CD4-positive, alpha-beta T cell treated with Interleukin-17A for 4 hours (primary cell): ENCODE results near the gene PAXX.
"Not testable (repeated sequence)": the region's sequence is repeated elsewhere in the genome, so short reads cannot be mapped to it uniquely, and the experiment has no call there.

Experiments
- DNase-seq: peaks from one replicate; pipeline ENCODE4 v3.0.0-alpha.2; 2020; ENCODE audit warnings: mixed read lengths

The PAXX gene

GRCh38 chr9:137019891-137020683 is 27.9 kb downstream of the PAXX start:
- DNase-seq: no peak

DNA sequence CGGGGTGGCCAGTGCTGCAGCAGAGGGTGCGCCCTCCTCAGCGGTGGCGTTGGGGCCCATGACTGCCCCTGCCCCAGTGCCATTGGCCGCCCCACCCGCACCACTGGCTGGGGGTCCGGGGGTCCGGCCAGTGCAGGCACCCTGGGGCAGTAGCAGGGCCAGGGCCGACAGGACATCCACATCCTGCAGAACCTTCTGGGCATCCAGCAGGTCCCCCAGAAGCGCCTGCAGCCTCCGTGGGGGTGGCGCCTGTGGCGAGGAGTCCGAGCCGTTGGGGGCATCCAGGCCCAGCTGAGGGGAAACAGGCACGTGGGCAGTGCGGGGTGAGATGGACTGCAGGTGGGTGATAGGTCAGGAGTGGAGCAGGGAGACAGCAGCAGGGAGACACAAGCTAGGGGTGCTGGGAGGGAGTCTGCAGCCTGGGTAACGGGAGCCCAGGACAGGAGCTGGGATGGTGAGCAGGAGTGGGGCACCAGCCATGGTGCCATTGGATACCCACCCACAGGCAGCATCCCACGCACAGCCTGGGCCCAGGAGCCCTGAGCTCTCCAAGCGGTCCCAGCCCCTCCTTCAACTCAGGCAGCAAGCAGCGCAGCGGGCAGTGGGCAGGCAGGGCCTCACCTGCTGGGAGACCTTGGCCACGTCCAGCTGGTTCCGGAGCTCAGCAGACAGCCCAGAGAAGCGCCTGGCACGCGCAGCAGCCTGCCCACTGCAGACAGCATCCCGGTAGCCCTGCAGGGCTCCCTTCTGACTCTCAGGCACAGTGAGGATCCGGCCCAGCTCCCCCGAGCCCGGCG is 28.7 kb downstream of the PAXX start:
- DNase-seq: no peak

DNA sequence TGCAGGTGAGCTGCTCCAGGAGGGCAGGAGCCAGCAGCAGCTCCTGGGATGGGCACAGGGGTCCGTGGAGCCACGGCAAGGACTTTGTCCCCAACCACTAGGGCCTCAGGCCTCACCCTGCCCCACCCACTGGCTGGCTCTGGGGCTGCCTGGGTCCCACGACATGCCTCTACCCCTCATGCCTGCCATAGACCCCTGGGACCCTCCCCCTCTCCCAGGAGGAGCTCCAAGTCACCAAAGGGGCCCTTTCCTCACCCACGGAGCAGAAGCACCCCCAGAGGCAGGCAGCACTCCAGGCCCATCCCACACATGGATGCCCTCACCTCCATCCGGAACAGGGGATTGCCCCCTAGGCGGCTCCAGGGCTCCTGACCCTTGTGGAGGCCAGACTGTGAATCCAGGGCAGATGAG is 29.4 kb downstream of the PAXX start:
- no peak for DNase-seq

DNA sequence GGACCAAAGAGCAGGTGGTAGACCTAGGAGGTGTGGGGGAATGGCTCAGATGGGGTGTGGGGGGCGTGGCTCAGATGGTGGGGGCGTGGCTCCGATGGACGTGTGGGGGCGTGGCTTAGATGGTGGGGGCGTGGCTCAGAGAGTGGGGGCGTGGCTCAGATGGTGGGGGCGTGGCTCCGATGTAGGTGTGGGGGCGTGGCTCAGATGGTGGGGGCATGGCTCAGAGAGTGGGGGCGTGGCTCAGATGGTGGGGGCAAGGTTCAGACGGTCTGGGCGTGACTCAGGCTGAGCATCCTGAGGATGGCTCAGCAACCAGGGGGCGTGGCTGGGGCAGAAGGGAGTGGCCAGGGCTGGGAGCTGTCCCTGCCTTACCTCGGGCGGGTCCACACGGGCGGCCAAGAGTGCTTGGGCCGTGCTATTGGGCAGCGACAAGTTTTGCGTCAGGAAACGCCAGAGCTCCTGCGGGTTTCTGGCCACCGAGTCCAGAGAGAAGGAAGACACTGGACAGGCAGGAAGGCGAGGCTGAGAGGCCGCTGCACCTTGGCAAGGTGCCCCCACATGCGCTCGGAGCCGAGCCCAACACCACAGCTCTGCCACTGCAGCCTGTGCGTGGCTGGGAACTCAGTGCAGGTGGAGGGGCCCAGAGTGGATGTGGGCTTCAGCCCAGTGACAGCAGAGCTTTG is 29.9 kb downstream of the PAXX start:
- DNase-seq: peak; percentile 75

DNA sequence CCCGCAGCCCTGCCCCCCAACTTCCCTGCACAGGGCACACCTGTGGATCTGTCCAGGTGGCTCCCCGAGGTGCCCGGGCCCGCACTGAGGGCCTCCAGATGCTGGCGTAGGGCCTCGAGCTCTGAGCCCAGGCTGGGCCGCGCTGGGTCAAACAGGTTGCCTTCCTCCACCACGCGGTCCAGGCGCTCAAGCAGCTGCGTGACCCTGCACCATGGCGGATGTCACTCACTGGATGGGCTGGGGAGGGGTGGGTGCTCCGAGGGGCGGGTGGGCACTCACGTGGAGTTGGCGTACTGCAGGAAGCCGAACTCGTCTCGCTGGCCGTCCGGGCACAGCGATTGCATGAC is 30.4 kb downstream of the PAXX start:
- no peak for DNase-seq

GRCh38 chr9:137023157-137023556 is 30.9 kb downstream of the PAXX start:
- no peak for DNase-seq

DNA sequence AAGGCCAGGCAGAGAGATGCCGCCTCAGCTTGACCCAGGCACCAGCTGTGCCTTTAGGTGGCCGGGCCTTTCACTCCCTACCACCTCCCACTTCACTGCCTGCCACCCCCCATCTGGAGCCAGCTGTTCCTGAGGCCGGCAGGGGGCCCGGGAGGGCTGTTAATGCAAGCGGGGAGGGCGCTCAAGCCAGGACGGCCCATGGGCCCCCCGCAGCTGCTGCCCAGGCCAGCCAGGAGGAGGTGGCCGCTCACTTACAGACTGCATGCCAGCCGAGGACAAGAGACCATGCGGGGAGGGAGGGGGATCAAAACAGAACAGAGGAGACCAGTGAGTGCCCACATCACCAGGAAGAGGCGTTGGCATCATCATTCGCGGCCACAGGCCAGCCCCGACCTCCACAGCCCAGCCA is 31.4 kb downstream of the PAXX start:
- DNase-seq: no peak

- no peak for DNase-seq
Observed at GRCh38 chr9:137025517-137025966, 33.3 kb downstream of the PAXX start.

DNA sequence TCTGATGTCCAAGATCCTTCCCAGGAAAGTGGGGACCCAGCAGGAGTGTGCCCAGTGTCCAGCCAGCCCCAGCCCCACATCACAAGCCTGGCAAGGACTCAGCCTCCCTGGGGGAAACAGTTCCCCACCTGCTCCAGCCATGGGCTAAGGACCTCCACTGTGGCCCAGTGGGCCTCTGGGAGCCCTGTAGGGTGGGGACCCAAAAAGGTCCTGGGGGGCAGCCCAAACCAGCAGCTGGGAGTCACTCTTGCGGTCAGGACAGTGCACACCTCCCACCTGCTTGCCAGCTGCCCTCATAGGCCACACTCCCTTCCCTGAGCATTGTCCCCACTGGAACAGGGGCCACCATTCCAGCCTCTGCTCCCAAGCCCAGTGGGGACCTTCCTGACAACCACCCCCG is 34.2 kb downstream of the PAXX start:
- DNase-seq: no peak

- DNase-seq: no peak
Observed at GRCh38 chr9:137026828-137027227, 34.6 kb downstream of the PAXX start.

GRCh38 chr9:137027369-137028262 is 35.4 kb downstream of the PAXX start, which contains the start of gene ABCA2:
ABCA2 (minus strand) TSS chr9:137028237; CDS start chr9:137028140, 97 bp downstream.
- no peak for DNase-seq

GRCh38 chr9:137028263-137029057 is 36.2 kb downstream of the PAXX start:
- peak; percentile 82 for DNase-seq

DNA sequence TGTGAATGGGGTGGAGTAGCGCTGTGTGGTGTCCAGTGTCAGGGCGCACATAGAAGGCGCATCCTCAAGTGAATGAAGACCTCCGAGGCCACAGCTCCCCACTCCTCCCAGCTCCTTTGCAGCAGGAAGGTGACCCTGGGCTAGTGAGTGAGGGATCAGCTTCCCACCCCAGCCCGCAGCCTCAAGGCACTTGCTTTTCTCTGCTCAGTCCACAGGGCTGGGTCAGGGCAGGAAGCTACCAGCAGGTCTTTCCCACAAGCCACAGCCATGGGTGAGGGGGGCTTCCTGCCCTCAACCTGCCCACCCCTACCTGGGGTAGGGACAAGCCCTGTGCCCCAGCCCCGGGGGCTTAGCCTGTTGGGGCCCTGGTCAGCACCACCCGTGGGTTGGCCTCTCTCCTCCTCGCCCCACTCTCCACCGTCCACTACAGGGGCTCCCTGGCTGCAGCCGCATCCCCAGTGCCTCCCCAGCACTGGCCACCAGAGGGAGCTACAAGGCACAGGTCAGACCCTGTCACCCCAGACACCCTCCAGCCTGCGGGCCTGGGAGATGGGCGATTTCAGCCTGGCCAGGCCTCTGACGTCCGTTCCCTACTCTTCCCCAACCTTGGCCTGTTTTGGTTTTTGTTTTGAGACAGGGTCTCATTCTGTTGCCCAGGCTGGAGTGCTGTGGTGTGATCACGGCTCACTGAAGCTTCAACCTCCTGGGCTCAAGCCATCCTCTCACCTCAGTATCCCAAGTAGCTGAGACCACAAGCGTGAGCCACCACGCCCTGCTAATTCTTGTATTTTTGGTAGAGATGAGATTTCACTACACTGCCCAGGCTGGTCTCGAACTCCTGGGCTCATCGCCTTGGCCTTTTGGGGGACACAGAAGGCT is 37.1 kb downstream of the PAXX start:
- DNase-seq: peak; percentile 81

DNA sequence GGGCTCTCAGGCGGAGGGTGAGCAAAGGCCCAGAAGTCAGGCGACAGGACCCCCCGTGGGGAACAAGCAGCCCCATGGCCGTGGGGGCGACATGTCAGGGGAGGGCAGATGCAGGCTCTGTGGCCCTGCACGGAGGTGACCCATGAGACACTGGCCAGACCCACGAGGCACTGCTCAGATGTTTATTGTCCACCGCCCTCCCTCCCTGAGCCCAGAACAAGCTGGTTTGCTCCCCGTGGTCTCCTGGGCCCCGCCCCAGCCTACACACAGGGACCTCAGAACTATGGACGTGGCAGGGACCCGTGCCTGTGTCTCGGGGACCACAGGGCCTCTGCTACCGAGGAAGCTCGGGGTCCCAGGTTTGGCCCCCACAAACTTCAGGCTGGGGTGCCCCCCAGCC is 37.8 kb downstream of the PAXX start:
- no peak for DNase-seq

DNA sequence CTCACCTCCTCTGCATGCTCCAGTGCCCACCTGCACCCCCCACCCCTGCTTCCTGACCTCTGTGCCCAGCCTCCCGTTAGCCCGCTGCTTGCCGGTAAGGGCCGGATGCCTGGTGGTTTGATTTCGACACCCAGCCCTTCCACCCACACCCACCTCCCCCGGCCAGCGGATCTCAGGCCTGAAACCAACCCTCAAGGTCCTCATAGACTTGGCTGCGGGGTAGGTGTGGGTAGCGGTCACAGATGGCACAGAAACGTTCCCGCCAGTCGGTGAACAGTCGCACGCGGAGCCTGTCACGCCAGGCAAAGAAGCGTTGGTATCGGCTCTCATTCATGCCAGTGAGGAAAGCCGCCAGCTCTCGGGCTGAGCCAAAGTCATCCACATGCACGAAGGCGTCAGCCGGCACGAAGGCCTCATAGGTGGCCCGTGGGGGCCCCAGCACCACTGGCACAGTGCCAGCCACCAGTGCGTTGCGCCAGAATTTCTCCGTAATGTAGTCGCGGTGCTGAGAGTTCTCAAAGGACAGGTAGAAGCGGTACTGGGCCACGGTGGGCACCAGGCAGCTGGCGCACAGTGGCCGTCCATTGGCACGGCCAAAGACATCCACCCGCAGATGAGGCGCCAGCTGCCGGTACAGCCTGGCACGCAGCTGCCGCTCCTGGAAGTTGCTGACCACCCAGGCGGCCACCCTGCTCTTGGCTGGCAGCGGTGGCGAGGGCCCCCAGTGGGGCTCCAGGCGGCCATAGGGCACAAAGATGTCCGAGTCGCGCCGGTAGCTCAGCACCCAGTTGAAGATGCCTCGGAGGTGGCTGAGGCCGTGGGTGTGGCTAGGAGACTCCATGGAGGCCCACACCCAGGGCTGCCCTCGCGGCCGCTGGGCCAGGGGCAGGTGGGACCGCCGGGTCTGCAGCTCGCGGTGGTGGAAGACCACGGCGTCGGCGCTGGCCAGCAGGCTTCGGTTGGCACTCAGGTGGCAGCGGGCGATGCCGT is 38.6 kb downstream of the PAXX start:
- DNase-seq: peak; percentile 51

GRCh38 chr9:137031904-137032640 is 39.9 kb downstream of the PAXX start, which contains the start of gene FUT7:
FUT7 (minus strand) TSS chr9:137032088; CDS start chr9:137031991, 97 bp downstream.
- peak; percentile 46 for DNase-seq

DNA sequence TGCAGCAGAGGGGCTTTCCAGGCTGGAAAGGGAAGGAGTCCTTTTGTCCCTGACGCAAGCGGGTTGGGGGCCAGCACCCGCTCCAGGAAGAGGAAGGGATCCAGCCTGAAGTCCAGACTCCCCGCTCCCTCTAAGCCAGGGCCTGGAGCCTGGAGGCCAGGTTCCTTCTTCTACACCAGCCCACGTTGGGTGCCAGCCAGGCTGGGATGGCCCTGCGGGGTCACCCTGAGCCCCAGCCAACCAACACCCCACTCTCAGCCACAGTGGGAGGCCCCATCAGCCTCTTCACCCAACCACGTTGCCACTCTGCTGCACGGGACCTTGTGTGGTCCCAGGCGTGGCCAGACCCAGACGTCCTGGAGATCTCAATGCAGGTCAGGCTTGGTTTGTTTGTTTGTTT is 40.6 kb downstream of the PAXX start:
- peak; percentile 26 for DNase-seq

DNA sequence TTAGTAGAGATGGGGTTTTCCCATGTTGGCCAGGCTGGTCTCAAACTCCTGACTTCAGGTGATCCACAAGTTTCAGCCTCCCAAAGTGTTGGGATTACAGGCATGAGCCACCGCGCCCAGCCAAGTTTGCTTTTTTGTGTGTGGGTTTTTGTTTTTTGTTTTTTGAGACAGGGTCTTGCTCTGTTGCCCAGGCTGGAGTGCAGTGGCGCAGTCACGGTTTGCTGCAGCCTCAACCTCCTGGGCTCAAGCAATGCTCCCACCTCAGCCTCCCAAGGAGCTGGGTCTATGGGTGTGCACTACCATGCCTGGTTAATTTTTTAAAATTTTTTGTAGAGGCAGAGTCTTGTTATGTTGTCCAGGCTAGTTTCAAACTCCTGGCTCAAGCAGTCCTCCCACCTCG is 41.3 kb downstream of the PAXX start:
- DNase-seq: not testable (repeated sequence)
